ENCODE results near the gene NDC80.

Gene NDC80

DNA sequence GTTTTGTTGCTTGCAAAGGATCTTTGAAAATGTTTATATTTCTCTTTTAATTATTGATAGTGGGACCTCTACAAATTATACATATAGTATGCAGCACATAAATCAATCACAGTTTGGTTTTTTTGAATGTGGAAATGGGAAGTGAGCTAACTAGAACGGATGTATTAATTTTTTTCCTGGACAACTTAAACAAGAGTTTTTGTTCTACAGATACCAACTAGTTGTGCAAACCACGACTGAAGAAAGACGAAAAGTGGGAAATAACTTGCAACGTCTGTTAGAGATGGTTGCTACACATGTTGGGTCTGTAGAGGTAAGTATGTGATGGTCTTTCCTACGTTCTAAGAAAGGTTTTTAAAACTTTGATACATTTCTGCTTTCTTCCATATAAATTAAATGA lies 39.2 kb downstream of the NDC80 start:
- peaks cover 2% of the 10 kb centered on the region for H3K9me3 ChIP-seq (ENCODE audit: control insufficient read depth, low read length)
- no peak overlapping the region for H3K4me2 ChIP-seq (ENCODE audit: low read length, poor library complexity, severe bottlenecking)
- H3K4ac ChIP-seq (ENCODE audit: low read depth in 1 of 2, low read length in 2 of 2) = no peak overlapping the region
- peaks cover 0 to 9% of the 10 kb centered on the region in 2 experiments for H3K36me3 ChIP-seq (ENCODE audit: control insufficient read depth in 1 of 2, insufficient read depth in 2 of 2, low read depth in 1 of 2, low read length in 2 of 2)
- H2BK12ac ChIP-seq (ENCODE audit: low read length in 2 of 2) = no peak overlapping the region
- H2AFZ ChIP-seq (ENCODE audit: low read depth, low read length) = no peak overlapping the region
- no peak overlapping the region for H3K27ac ChIP-seq (ENCODE audit: low read length, poor library complexity, severe bottlenecking)
- no peak overlapping the region for H2BK15ac ChIP-seq (ENCODE audit: low read depth, poor library complexity, severe bottlenecking)
- 100% methylated on average over 4 of the region's 5 CpGs for WGBS
- H2AK5ac ChIP-seq (ENCODE audit: low read length, severe bottlenecking) = no peak overlapping the region
- no peak overlapping the region for H2BK120ac ChIP-seq (ENCODE audit: low read depth, low read length)
- no peak overlapping the region for H4K91ac ChIP-seq (ENCODE audit: low read length)
- peaks cover 3% of the 10 kb centered on the region for H3K79me1 ChIP-seq (replicated peaks; ENCODE audit: low read length, poor library complexity, severe bottlenecking)
- H3K27me3 ChIP-seq (ENCODE audit: control insufficient read depth in 1 of 2, insufficient read depth in 1 of 2, low read length in 2 of 2) = no peaks in the 10 kb centered on the region
- H3K4me3 ChIP-seq (ENCODE audit: insufficient read depth in 1 of 2, low read depth in 1 of 2, low read length in 2 of 2) = no peak overlapping the region
- H3K14ac ChIP-seq (ENCODE audit: low read length in 2 of 2) = no peak overlapping the region
- no peak overlapping the region for H3K23ac ChIP-seq (ENCODE audit: low read length in 2 of 2)
- no peak overlapping the region for H3K18ac ChIP-seq (ENCODE audit: low read depth in 1 of 2, low read length in 2 of 2)
- H2BK5ac ChIP-seq (ENCODE audit: low read depth, low read length, poor library complexity, severe bottlenecking) = no peak overlapping the region
- no peaks in the 10 kb centered on the region for H3K4me1 ChIP-seq (ENCODE audit: control insufficient read depth, insufficient read depth, low read depth, low read length)
- no peak overlapping the region for H3K9ac ChIP-seq (ENCODE audit: low read length)
- H4K8ac ChIP-seq (ENCODE audit: low read length) = no peak overlapping the region
- no peak for DNase-seq

DNA sequence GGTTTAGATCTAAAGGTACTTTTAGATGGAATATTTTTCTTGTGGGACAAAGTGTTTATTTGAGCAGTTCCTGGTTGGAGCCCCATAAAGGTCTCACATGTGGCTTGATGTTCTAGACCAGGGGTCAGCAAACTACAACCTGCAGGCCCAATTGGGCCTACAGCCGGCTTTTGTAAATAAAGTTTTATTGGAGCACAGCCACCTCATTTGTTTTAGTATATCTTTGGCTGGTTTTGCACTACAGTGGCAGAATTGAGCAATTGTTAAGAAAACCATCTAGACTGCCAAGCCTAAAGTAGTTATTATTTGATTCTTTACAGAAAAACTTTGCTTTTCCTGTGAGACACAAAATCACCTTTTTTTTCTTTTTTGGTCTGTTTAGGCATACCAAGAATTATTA lies 41.6 kb downstream of the NDC80 start:
- H3K9ac ChIP-seq (ENCODE audit: low read length) = no peak overlapping the region
- no peak overlapping the region for H4K8ac ChIP-seq (ENCODE audit: low read length)
- H3K4me2 ChIP-seq (ENCODE audit: low read length, poor library complexity, severe bottlenecking) = no peak overlapping the region
- no peak for DNase-seq
- 88% methylated on average over 1 of the region's 1 CpG for WGBS
- no peak overlapping the region for H2AFZ ChIP-seq (ENCODE audit: low read depth, low read length)
- peaks cover 0 to 9% of the 10 kb centered on the region in 2 experiments for H3K36me3 ChIP-seq (ENCODE audit: control insufficient read depth in 1 of 2, insufficient read depth in 2 of 2, low read depth in 1 of 2, low read length in 2 of 2)
- no peak overlapping the region for H3K4ac ChIP-seq (ENCODE audit: low read depth in 1 of 2, low read length in 2 of 2)
- H3K4me1 ChIP-seq (ENCODE audit: control insufficient read depth, insufficient read depth, low read depth, low read length) = no peaks in the 10 kb centered on the region
- peaks cover 2% of the 10 kb centered on the region for H3K9me3 ChIP-seq (ENCODE audit: control insufficient read depth, low read length)
- H3K23ac ChIP-seq (ENCODE audit: low read length in 2 of 2) = no peak overlapping the region
- no peak overlapping the region for H2BK15ac ChIP-seq (ENCODE audit: low read depth, poor library complexity, severe bottlenecking)
- no peak overlapping the region for H2AK5ac ChIP-seq (ENCODE audit: low read length, severe bottlenecking)
- no peak overlapping the region for H2BK5ac ChIP-seq (ENCODE audit: low read depth, low read length, poor library complexity, severe bottlenecking)
- no peak overlapping the region for H3K4me3 ChIP-seq (ENCODE audit: insufficient read depth in 1 of 2, low read depth in 1 of 2, low read length in 2 of 2)
- H3K79me1 ChIP-seq (replicated peaks; ENCODE audit: low read length, poor library complexity, severe bottlenecking) = peaks cover 3% of the 10 kb centered on the region
- no peak overlapping the region for H3K27ac ChIP-seq (ENCODE audit: low read length, poor library complexity, severe bottlenecking)
- H4K91ac ChIP-seq (ENCODE audit: low read length) = no peak overlapping the region
- no peak overlapping the region for H3K14ac ChIP-seq (ENCODE audit: low read length in 2 of 2)
- H3K27me3 ChIP-seq (ENCODE audit: control insufficient read depth in 1 of 2, insufficient read depth in 1 of 2, low read length in 2 of 2) = no peaks in the 10 kb centered on the region
- H3K18ac ChIP-seq (ENCODE audit: low read depth in 1 of 2, low read length in 2 of 2) = no peak overlapping the region
- no peak overlapping the region for H2BK12ac ChIP-seq (ENCODE audit: low read length in 2 of 2)
- no peak overlapping the region for H2BK120ac ChIP-seq (ENCODE audit: low read depth, low read length)

DNA sequence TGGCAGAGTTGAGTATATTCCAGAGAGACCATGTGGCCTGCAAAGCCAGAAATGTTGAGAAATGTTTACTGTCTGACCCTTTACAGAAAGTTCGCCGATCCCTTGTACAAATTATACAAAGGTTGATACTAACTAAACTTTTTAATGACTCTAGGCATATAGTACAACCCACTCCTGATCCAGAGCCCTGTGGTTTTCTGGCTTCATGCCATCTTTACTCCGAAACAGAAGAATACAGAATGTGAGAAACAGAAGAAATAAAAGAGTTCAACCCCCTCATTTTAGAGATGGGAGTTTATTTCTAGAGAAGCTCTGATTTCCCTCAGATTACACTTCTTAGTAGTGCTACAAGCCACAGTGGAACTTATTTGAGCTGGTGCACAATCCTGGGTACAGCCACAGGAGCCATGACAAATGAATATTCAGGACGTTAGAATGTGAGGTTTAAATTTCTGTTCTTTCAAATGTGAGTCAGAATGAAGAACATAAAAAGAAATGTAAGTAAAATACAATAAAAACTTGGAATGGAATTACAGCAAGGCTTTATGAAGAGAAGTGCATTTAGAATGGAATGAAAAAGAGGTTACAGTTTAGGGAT lies 46.1 kb downstream of the NDC80 start:
- Histone ChIP-seq H3K4me3 (ENCODE audit: insufficient read depth in 1 of 2, low read depth in 1 of 2, low read length in 2 of 2) (no peak overlapping the region), H3K79me1 (replicated peaks; ENCODE audit: low read length, poor library complexity, severe bottlenecking) (no peaks in the 10 kb centered on the region), H4K91ac (ENCODE audit: low read length) (no peak overlapping the region), H2BK120ac (ENCODE audit: low read depth, low read length) (no peak overlapping the region), H4K8ac (ENCODE audit: low read length) (no peak overlapping the region), H3K9ac (ENCODE audit: low read length) (no peak overlapping the region), H3K18ac (ENCODE audit: low read depth in 1 of 2, low read length in 2 of 2) (no peak overlapping the region), H3K23ac (ENCODE audit: low read length in 2 of 2) (no peak overlapping the region), H3K4ac (ENCODE audit: low read depth in 1 of 2, low read length in 2 of 2) (no peak overlapping the region), H2AFZ (ENCODE audit: low read depth, low read length) (no peak overlapping the region), H3K9me3 (ENCODE audit: control insufficient read depth, low read length) (peaks cover 2% of the 10 kb centered on the region), H3K14ac (ENCODE audit: low read length in 2 of 2) (no peak overlapping the region), H2BK15ac (ENCODE audit: low read depth, poor library complexity, severe bottlenecking) (no peak overlapping the region), H3K4me2 (ENCODE audit: low read length, poor library complexity, severe bottlenecking) (no peak overlapping the region), H2BK12ac (ENCODE audit: low read length in 2 of 2) (no peak overlapping the region), H3K27ac (ENCODE audit: low read length, poor library complexity, severe bottlenecking) (no peak overlapping the region), H3K27me3 (ENCODE audit: control insufficient read depth in 1 of 2, insufficient read depth in 1 of 2, low read length in 2 of 2) (no peaks in the 10 kb centered on the region), H3K36me3 (ENCODE audit: control insufficient read depth in 1 of 2, insufficient read depth in 2 of 2, low read depth in 1 of 2, low read length in 2 of 2) (peaks cover 0 to 9% of the 10 kb centered on the region in 2 experiments), H3K4me1 (ENCODE audit: control insufficient read depth, insufficient read depth, low read depth, low read length) (no peaks in the 10 kb centered on the region), H2BK5ac (ENCODE audit: low read depth, low read length, poor library complexity, severe bottlenecking) (no peak overlapping the region), H2AK5ac (ENCODE audit: low read length, severe bottlenecking) (no peak overlapping the region)
- DNase-seq = no peak
- 77% methylated on average over 4 of the region's 4 CpGs for WGBS

DNA sequence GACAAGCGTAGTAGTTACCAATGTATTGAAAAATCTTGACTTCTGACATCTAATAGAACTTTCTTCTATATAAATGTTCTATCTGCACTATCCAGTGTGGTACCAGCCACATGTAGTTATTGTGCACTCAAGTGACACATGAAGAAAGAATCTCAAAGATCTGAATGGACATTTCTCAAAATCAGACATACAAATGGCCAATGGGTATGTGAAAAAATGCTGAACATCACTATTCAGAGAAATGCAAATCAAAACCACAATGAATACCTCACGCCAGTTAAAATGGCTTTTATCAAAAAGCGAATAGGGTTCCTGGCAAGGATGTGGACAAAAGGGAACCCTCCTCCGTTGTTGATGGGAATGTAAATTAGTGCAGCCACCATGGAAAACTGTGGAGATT lies 46.7 kb downstream of the NDC80 start:
- no CpG with 5 or more reads among the region's 4 CpGs for WGBS
- Histone ChIP-seq H3K9me3 (ENCODE audit: control insufficient read depth, low read length) (peaks cover 2% of the 10 kb centered on the region), H3K9ac (ENCODE audit: low read length) (no peak overlapping the region), H3K4ac (ENCODE audit: low read depth in 1 of 2, low read length in 2 of 2) (no peak overlapping the region), H4K91ac (ENCODE audit: low read length) (no peak overlapping the region), H2AK5ac (ENCODE audit: low read length, severe bottlenecking) (no peak overlapping the region), H3K36me3 (ENCODE audit: control insufficient read depth in 1 of 2, insufficient read depth in 2 of 2, low read depth in 1 of 2, low read length in 2 of 2) (peaks cover 0 to 9% of the 10 kb centered on the region in 2 experiments), H4K8ac (ENCODE audit: low read length) (no peak overlapping the region), H3K4me1 (ENCODE audit: control insufficient read depth, insufficient read depth, low read depth, low read length) (no peaks in the 10 kb centered on the region), H3K27ac (ENCODE audit: low read length, poor library complexity, severe bottlenecking) (no peak overlapping the region), H3K27me3 (ENCODE audit: control insufficient read depth in 1 of 2, insufficient read depth in 1 of 2, low read length in 2 of 2) (no peaks in the 10 kb centered on the region), H3K4me3 (ENCODE audit: insufficient read depth in 1 of 2, low read depth in 1 of 2, low read length in 2 of 2) (no peak overlapping the region), H3K79me1 (replicated peaks; ENCODE audit: low read length, poor library complexity, severe bottlenecking) (no peaks in the 10 kb centered on the region), H2BK12ac (ENCODE audit: low read length in 2 of 2) (no peak overlapping the region), H2AFZ (ENCODE audit: low read depth, low read length) (no peak overlapping the region), H2BK5ac (ENCODE audit: low read depth, low read length, poor library complexity, severe bottlenecking) (no peak overlapping the region), H2BK15ac (ENCODE audit: low read depth, poor library complexity, severe bottlenecking) (no peak overlapping the region), H2BK120ac (ENCODE audit: low read depth, low read length) (no peak overlapping the region), H3K14ac (ENCODE audit: low read length in 2 of 2) (no peak overlapping the region), H3K18ac (ENCODE audit: low read depth in 1 of 2, low read length in 2 of 2) (no peak overlapping the region), H3K4me2 (ENCODE audit: low read length, poor library complexity, severe bottlenecking) (no peak overlapping the region), H3K23ac (ENCODE audit: low read length in 2 of 2) (no peak overlapping the region)
- DNase-seq = no peak
